Cardiac muscle cell (in vitro differentiated cells and primary cell): ENCODE results near the gene SSBP3. TPM values are rescaled to one million over a fixed set of nuclear protein-coding genes. Genes with fewer than 3 reads are reported as not detected.

ENCODE experiments used
- DNase-seq, 2 donors: peaks; one replicate each; pipeline versions ENCODE4 v3.0.0 to v3.0.0-alpha.2; 2010 to 2017; ENCODE audit warnings: low read depth in 1 of 2, low spot score in 1 of 2
- H3K27ac ChIP-seq: fragments of 200-600 bp; sonication (generic); 2 replicates; pipeline ENCODE4 v1.5.1; 2016
- H3K27me3 ChIP-seq: fragments of 200-600 bp; sonication (generic); 2 replicates; pipeline ENCODE4 v1.6.0; 2016; ENCODE audit warnings: control low read depth
- H3K36me3 ChIP-seq: fragments of 200-600 bp; sonication (generic); 2 replicates; pipeline ENCODE4 v1.5.1; 2016; ENCODE audit warnings: control low read depth
- H3K4me1 ChIP-seq: fragments of 200-600 bp; sonication (generic); 2 replicates; pipeline ENCODE4 v1.8.1; 2017; ENCODE audit warnings: low read depth, mild to moderate bottlenecking, mixed run types
- H3K4me3 ChIP-seq: fragments of 200-600 bp; sonication (generic); 2 replicates; pipeline ENCODE4 v1.5.1; 2016; ENCODE audit warnings: mild to moderate bottlenecking
- H3K9me3 ChIP-seq: fragments of 200-600 bp; sonication (generic); 2 replicates; pipeline ENCODE4 v1.5.1; 2017; ENCODE audit warnings: low read depth, mild to moderate bottlenecking, control low read depth
- polyA plus RNA-seq: library from polyadenylated mRNA; unstranded; fragments of >200 nt; fragmentation: Nextera tagmentation; extraction: Ambion mirVana; gene quantifications from 2 replicates; pipeline ENCODE4 v1.2.1, GENCODE V29; 2016
- total RNA-seq: library from RNA; depleted of rRNA; stranded (reverse); fragments of >200 nt; gene quantifications from 2 replicates; pipeline ENCODE4 v1.2.3, GENCODE V29; 2016
- TF ChIP-seq, protein P1 (sequence below): IDR thresholded peaks from 2 replicates; pipeline ENCODE4 v1.5.1; 2012; ENCODE audit warnings: low read depth, mild to moderate bottlenecking, low read length

Gene SSBP3
- total and polyA plus RNA-seq, 2 experiments from 2014 or later: 40.2 to 81.0 TPM

DNA sequence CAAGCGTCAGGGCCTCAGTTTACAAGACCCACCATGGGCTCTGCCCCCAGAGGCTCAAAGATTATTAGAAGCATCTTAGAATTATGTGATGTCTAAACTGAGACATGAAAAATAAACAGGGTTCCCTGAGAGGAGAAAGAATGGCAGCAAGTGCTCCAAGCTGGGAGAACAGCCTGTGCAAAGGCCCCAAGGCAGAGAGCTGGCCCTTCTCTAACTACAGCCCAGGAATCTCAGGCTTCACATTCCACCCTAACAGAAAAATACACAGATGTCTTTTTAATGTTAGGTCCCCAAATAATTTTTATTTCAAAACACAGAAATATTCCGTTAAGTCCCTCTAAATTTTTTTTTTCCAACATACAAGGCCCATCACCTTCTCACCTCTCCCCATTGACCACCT lies 21.7 kb downstream of the SSBP3 start:
- no peaks in the 10 kb centered on the region for H3K36me3 ChIP-seq
- H3K27me3 ChIP-seq: no peaks in the 10 kb centered on the region
- H3K4me3 ChIP-seq: no peak overlapping the region
- no peaks in the 10 kb centered on the region for H3K9me3 ChIP-seq
- TF ChIP-seq, protein P1, sequence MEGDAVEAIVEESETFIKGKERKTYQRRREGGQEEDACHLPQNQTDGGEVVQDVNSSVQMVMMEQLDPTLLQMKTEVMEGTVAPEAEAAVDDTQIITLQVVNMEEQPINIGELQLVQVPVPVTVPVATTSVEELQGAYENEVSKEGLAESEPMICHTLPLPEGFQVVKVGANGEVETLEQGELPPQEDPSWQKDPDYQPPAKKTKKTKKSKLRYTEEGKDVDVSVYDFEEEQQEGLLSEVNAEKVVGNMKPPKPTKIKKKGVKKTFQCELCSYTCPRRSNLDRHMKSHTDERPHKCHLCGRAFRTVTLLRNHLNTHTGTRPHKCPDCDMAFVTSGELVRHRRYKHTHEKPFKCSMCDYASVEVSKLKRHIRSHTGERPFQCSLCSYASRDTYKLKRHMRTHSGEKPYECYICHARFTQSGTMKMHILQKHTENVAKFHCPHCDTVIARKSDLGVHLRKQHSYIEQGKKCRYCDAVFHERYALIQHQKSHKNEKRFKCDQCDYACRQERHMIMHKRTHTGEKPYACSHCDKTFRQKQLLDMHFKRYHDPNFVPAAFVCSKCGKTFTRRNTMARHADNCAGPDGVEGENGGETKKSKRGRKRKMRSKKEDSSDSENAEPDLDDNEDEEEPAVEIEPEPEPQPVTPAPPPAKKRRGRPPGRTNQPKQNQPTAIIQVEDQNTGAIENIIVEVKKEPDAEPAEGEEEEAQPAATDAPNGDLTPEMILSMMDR: no peak
- peaks cover 31% of the 10 kb centered on the region for H3K4me1 ChIP-seq
- peak overlapping the region; percentile 69 for H3K27ac ChIP-seq
- DNase-seq: no peak

GRCh38 chr1:54381524-54381923 lies 24.7 kb downstream of the SSBP3 start:
- Histone ChIP-seq H3K27ac (no peak overlapping the region), H3K36me3 (no peaks in the 10 kb centered on the region), H3K4me1 (peaks cover 49% of the 10 kb centered on the region), H3K4me3 (no peak overlapping the region), H3K9me3 (no peaks in the 10 kb centered on the region), H3K27me3 (no peaks in the 10 kb centered on the region)
- DNase-seq: no peak
- TF ChIP-seq, protein P1: no peak

GRCh38 chr1:54380290-54380882 lies 25.8 kb downstream of the SSBP3 start:
- DNase-seq: no peak
- Histone ChIP-seq H3K27ac (peak overlapping the region; percentile 94), H3K27me3 (no peaks in the 10 kb centered on the region), H3K9me3 (no peaks in the 10 kb centered on the region), H3K36me3 (no peaks in the 10 kb centered on the region), H3K4me3 (no peak overlapping the region), H3K4me1 (peaks cover 55% of the 10 kb centered on the region)
- TF ChIP-seq, protein P1: no peak

- DNase-seq: peak in 1 of 2 donors; percentile 29
- no peak overlapping the region for H3K4me3 ChIP-seq
Observed at GRCh38 chr1:54379555-54380289, 26.5 kb downstream of the SSBP3 start.

DNA sequence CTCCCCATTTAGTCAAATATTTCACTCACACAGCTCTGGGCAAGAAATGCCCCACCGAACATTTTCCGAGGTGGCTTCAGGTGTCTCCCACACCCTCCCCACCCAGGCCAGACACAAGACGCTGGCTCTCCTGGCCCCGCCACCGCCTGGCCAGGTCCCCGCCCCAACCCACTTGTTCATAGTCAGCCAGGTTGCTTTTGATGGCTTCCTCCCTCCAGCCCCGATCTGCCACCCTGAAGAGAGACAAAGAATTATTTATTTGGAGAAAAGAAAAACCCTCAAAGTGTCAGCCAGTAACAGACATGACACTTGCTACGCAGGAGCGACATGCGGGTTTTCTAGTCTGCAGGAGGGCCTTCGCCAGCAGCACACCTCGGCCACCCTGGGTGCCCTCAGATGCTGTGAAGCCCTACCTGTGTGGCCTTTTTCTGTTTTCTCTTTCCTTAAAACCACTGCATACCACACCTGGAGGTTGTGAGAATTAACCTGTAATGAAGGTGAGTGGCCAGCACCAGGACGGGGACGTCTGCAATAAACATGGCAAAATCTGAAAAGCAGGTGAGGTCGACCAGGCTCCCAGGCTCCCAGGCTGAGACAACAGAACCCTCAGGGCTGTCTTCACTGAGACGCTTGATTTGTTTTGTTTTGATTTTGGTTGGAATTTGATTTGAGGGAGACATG lies 27.2 kb downstream of the SSBP3 start:
- no peak overlapping the region for H3K4me3 ChIP-seq
- TF ChIP-seq, protein P1: no peak
- no peaks in the 10 kb centered on the region for H3K36me3 ChIP-seq
- peaks cover 61% of the 10 kb centered on the region for H3K4me1 ChIP-seq
- no peak for DNase-seq
- no peaks in the 10 kb centered on the region for H3K9me3 ChIP-seq
- peak overlapping the region; percentile 94 for H3K27ac ChIP-seq
- H3K27me3 ChIP-seq: no peaks in the 10 kb centered on the region

More at GRCh38 chr1:54379555-54380289, 26.5 kb downstream of the SSBP3 start:
- TF ChIP-seq, protein P1: no peak
- H3K27ac ChIP-seq: peak overlapping the region; percentile 94
- H3K9me3 ChIP-seq: no peaks in the 10 kb centered on the region
- H3K36me3 ChIP-seq: no peaks in the 10 kb centered on the region
- peaks cover 55% of the 10 kb centered on the region for H3K4me1 ChIP-seq
- H3K27me3 ChIP-seq: no peaks in the 10 kb centered on the region
